Measurements from ENCODE around the gene SERTAD2.

SERTAD2 gene, protein sequence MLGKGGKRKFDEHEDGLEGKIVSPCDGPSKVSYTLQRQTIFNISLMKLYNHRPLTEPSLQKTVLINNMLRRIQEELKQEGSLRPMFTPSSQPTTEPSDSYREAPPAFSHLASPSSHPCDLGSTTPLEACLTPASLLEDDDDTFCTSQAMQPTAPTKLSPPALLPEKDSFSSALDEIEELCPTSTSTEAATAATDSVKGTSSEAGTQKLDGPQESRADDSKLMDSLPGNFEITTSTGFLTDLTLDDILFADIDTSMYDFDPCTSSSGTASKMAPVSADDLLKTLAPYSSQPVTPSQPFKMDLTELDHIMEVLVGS

DNA sequence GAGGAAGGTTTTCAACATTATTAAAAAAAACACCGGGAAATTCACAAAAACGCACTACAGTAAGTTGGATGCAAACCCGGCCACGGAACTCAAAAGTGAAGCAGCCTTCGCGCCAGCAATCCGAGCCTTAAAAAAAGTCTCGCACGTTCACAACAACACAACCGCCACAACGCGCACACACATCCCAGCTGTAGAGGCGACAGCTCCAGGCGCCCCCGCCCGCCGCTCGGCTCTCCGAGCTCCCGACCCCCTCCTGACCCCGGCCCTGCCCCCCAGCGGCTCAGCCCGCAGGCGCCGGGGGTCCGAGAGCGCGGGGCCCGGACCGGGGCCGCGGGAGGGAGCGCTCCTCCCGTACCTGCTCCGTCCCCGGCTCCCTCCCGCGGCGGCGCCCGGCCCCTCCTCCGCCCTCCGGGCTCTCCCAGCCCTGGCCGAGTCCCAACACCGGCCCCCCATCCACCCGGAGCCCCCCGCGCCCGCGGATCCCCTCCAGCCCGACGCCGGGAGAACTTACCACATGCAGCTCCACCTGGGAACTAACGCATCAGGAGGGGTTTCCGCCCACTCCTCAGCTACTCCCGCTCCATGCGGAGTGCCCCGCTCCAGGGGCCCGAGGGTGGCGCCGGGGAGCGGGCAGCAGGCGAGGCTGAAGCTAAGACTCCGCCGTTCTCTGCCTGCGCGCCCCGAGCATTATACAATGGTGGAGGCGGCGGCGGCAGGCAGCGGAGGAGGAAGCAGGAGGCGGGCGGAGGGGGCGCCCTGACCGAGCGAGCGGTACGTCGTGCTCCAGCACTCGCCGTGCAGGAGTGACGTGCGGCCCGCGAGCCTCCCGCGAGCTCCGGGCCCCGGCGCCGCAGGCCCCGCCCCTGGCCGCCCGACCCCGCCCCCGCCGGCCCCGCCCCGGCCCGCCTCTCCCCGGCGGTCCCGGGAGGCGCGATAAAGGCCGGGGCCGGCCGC, at the start of gene SERTAD2:
SERTAD2 (minus strand) TSS at position 805 of the 954 bp plus-strand sequence. CDS start 17,042 bp downstream, outside the sequence.
- peak; percentile 52 for DNase-seq

DNA sequence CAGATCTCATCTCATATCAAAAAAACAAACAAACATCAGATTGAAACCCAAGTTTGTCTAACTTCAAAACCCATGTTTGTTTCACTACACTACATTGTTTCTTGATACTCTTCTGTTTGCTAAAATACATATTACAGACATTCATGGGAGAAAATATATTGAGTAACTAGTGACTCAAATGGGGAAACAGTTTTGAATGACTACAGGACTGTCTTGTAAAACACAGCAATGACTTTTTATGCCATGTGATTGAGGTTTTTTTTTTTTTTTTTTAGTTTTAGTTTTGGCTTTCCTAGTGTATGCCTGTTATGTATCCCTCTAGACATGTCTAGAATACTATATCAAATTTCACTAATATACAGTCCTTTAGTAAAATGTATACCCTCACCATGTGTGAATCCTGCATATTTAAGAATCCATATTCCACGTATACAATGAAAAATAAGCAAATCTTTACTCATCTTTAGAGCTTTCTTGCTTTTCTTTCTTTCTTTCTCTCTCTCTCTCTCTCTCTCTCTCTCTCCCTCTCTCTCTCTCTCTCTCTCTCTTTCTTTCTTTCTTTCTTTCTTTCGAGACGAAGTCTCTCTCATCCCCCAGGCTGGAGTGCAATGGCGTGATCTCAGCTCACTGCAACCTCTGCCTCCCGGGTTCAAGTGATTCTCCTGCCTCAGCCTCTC, 46.6 kb upstream of the SERTAD2 start:
- no peak for DNase-seq

DNA sequence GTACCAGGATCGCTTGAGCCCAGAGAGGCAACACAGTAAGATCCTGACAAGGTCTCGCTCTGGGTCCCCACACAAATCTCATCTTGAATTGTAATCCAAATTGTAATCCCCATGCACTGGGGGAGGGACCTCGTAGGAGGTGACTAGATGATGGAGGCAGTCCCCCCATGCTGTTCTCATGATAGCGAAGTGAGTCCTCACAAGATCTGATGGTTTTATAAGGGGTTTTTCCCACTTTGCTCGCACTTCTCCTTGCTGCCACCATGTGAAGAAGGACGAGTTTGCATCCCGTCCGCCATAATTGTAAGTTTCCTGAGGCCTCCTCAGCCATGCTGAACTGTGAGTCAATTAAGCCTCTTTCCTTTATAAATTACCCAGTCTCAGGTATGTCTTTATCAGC, 46.0 kb upstream of the SERTAD2 start:
- DNase-seq: no peak

DNA sequence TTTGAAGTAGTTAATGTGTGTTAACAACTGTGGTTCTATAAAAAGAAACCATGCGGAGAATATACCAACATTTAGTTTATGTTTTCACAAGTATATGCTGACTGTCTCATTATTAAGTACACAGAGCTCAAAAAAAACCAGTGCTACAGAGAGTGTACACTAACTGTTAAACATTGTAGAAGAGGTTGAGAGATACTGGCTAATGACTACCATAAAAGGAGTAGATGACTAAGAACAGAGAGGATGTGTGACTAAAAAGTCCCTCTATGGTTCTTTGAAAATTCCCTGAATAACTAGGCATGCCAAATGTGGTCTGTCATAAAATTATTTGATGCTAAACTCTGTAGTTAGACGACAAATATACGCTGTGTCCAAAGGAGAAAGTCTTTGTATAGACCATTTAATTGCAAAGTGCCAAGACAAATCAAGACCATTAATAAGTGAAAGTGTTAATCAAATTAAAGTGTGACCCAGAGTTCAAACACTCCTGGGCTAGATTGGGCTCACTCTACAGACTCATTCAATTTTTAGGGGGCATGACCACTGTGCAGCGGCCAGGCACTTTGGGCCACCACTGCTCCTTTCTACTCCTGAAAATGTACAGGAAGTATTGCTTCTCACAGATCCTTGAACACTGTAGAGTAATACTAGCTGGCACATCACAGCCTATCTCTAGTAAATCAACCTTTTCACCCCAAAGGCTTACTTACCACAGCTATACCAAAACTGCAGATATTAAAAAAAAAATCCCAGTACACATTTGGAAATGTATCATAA, 45.1 kb upstream of the SERTAD2 start:
- no peak for DNase-seq

DNA sequence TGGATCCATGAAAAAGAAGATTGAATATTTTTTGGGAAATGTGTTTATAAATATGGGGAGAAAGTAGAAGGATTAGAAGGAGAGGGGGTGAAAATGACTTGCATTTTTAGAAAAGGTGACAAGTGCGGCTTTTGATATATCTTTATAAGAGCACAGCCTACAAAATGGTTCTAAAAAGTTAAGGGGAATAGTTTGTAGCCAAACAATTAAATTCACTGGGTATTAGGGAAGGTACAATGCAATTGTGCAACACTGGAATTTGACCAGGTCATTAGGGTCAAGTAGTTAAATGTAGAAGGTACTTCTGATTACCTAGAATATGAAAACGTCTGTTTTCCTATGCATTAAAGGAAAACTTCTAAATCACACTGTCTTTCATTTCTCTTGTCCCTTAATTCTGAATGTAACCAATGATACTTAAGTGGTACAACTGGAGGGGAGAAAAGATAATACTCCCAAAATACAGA, 44.5 kb upstream of the SERTAD2 start:
- DNase-seq: no peak

DNA sequence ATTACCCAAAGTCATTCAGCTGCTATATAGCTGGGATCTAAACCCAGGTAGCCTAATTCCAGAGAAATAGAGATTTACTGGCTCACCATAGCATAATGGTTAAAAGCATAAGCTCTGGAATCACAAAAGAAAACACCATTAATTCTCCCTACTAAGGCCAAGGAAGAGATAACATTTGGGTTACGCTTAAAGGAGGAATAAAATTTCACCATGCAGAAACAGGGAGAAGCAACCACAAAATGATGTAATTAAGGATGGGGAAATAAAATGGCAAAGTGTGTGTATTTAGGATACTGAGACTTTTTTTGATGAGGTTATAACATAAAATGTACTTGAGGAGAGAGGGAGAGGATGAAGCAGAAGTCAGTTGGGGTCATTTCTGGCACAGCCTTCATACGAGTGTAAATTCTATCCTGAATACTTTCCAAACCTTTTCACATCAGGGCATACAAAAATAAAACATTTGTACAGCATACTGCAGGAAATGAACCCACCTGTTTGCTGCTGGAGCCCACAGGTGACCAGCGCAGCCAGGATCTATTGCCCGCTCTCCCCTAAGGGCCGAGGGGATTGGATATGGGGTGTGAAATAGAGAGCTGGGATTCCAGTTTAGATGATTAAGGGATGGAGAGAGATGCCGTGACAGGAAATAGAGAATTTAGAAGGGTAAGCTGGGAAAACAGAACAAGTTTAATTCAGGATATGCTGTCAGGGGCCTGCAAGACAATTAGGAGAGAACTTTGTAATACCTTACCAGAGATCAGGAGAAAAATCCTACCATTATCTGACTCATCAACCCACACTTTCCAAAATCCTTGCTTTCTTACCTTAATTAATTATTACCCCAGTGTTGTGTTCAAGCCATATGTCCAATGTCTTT, 43.8 kb upstream of the SERTAD2 start:
- DNase-seq: no peak

DNA sequence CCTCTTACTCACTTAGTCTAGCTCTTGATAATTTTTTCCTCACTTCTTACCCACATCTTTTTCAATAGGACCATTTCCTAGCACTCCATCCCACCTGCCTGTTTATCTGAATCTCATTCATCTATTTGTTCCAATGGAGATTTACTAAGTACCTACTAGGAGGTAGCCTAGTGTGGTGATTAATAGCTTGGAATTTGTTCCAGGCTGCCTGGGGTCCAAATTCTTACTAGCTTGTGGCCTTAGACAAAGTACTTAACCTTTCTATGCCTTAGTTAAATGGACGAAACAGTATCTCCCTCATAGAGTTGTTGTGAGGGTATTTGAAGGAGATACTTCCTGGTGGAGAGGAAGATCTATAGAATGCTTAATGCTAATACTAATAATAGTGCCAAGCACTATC, 42.9 kb upstream of the SERTAD2 start:
- no peak for DNase-seq

DNA sequence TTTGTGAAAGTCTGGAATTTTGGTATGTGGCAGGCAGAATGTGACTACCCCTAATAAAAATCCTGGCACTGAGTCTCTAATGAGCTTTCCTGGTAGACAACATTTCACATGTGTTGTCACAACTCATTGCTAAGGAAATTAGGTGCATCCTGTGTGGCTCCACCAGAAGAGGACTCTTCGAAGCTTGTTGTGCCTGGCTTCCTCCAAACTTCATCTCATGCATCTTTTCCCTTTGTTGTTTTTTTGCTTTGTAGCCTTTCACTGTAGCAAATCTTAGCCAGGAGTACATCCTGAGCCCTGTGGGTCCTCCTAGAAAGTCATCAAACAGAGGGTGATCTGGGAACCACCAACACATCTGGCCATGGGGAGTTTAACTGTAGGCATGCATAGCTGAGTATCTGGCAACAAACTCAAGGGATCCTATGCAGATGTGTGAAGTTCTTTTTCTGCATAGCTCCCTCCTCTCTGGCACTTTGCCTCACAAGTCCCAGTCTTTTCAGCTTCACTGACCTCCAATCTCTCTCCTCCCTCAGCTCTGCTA, 42.1 kb upstream of the SERTAD2 start:
- no peak for DNase-seq

DNA sequence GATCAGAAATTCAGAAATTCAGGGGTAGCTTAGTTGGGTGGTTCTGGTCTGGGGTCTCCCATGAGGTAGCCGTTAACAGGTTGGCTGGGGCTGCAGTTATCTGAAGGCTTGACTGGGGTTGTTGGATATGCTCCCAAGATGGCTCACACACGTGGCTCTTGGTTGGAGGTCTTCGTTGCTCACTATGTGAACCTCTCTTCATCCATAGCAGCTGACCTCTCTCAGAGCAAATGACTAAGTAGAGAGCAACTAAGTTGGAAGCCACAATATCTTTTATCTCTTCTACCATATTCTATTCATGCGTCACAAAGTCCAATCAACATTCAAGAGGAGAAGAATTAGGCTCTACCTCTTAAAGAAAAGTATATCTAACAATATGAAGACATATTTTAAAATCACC, 38.7 kb upstream of the SERTAD2 start:
- no peak for DNase-seq

DNA sequence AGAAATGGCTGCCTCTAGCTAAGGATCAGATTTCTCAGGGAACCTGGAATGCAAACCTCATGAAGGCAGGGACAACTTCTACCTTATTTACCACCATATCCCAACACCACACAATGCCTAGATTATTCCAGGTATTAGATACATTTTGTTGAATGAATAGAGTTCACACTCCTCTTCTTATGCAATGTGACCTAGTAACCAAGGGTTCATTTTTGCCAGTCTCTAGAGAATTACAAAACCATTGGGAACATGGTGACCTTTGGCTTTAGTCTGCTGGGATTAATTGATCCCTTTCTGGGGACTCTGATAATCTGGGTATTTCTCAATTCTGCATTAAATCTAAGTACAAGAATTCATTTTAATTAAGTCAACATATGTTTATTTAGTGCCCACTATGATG, 35.2 kb upstream of the SERTAD2 start:
- no peak for DNase-seq

DNA sequence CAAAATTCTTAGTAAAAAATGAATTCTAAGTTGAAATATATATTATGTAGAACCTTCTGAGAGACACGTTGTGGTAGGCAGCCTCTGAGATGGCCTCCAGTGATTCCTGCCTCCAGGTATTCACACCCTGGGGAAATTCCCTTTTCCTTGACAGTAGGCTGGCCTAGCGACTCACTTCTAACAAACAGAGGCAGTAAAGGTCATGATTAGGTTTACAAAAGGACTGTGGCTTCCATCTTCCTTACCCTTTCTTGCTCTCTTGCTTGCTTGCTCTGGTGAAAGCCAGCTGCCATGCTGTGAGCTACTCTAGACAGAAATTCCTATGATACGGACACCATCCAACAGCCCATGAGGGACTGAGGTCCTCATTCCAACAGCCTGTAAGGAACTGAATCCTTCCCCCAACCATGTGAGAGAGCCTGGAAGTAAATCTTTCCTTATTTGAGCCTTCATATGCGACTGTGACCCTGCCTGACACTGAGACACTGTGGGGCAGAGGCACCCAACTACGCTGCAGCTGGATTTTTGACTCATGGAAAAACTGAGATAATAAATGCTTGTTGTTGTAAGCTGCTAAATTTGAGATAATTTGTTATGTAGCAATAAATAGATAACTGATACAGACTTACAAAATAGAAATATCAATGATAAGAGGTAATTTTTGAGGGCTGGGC, 32.7 kb upstream of the SERTAD2 start:
- no peak for DNase-seq

DNA sequence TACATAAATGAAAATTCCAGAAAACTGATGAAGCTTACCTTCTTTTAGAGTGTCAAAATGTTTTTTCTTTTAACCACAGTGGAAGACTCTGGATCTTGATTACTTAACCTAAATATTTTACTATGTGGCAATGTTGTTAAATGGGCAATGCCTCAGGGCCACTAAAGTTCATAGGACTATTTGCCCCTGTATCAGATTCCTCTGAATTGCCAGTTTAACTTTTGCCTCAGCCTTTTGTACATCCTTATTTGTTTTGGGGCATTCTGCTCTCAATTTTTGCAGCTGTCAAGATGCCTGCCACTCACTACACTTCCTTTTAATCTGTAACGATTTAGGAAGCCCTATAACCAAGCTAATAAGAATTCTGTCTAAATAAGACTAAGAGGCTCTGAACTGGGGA, 31.7 kb upstream of the SERTAD2 start:
- DNase-seq: no peak

DNA sequence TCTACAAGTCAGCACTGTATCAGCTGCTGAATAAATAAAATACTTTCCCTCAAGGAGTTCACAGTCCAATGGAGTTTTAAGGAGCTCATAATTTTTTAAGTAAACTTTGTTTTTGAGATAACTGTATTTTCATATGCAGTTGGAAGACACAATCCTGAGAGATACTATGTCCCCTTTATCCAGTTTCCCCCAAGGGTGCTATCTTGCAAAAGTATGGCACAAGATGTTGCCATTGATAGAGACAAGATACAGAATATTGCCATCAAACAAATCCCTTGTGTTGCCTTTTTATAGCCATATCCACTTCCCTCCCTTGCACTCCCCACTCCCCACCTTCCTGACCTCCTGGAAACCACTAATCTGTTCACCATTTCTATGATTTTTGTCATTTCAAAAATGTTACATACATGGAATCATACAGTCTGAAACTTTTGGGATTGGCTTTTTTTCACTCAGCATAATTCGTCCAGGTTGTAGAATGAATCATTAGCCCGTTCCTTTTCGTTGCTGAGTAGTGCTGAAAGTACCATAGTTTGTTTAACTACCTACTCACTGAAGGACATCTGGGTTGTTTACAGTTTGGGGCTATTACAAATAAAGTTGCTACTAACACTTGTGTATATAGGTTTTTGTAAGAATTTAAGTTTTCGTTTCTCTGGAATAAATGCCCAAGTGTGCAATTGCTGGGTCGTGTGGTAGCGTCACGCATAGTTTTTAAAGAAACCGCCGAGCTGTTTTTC, 30.2 kb upstream of the SERTAD2 start:
- no peak for DNase-seq

DNA sequence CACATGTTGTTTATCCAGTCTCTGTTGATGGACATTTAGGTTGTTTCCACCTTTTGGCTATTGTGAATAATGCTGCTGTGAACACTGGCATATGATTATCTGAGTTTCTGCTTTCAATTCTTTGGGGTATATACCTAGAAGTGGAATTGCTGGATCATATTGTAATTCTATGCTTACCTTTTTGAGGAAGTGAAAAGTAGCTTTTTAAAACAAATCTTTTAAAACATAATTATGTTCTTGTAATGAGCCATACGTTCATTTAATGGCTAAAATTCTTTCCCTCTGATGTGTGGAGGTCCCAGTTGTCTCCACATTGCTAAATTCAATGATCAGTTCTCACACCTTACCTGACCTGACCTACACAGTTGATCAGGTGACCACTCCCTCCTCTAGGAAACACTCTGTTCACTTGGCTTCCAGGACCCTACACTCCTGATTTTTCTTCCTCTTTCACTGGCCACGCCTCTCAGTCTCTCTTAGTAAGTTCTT, 27.8 kb upstream of the SERTAD2 start:
- no peak for DNase-seq

DNA sequence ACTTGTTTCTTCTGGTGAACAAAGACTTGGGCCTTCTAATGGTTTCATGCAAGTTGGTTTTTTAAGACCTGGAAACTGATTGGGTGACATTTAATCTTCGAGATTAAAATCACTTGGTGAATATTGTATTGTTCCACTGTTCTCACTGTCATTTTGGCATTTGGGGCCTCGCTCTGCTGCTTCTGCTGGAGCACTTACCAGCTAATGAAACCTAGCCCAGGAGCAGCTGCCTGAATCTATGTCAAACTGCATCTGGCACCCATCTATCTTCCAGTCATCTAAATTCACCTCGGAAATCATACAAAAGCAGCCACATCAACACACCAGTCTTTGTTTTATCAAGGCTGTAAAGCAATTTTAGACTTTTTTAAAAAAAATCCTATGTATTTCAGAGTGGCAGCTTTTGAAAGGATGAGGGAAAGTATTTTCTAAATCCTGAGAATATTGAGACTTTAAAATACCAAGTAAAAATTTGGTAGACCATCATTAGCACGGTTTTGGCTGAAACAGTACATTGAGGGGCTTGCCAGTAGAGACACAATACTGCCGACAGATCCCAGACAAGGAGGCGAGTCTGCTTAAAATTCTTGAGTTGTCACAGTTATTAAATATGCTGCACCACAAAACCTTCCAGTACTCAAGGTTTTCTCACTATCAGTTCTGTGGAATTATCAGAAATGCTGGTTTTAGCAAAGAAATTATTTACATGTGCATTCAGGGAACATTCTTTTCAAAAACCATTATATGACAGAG, 26.1 kb upstream of the SERTAD2 start:
- DNase-seq: no peak

DNA sequence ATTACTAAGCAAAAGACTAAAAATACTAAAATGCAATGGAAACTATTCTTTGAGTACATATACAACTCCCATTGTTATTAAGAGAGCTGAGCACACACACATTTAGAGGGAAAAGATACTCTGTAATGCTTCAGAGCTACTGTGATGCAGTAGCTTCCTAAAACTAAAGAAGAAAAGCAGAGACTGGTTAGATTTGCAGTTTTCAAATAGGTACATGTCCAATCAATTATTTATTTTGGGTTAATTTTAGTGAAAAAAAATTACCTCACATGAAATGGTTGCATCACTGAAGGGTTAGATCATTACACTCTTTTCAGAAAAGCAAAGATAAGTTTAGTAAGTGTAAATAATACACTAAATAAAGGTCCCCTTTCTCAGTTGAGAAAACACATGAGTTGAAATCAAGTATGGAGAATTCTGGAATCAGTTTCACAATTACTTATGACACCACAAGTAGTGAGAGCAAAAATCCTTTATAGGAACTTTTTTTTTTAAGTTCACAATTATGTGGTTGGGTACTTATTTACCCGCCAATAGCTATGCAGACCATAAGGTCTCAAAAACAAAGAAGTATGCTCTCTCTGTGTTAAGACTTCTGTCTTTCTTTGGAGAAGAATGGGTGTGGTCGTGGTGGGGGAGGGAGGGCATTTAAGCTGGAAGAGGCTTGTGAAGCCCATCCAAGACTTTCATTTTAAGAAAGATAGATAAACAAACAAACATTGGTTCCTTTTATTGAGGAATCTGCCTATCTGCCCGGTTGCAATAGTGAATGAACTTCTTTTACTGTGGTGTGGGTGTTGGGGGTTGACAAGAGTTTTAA, 25.3 kb upstream of the SERTAD2 start:
- no peak for DNase-seq

DNA sequence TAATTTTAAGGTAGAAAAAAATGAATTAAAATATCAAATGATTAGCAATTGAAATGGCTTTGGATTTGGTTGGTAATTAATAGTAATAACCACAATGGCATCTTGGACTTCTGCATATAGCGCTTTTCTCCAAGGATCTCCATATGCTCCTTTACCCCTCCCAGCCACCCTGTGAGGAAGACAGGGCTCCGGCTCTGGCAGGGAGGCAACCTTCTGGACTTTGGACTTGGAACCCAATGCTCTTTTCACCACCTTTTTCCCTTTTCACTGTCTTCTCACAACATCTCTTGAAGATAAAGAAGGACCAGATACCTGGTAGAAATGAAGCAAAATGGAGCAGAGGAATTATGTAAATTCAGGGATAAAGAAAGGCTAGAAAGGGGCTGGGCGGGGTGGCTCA, 23.8 kb upstream of the SERTAD2 start:
- DNase-seq: no peak

DNA sequence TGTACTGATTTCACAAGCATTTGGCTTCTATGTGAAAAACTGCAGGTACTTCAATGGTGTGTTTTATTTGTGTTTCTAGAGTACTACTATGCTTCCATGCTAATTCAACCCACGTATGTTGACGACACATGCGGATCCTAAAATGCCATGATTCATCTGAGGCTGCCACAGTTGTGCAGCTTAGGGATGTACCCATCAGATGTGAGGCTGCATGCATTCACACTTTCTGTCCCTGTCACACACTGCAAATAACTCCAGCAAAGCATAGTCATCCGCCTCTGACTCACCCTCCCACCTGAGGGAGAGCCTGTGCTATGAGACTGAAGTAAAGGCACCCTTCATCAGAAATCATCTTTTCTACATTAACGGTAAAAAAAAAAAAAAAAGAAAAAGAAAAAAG, 22.1 kb upstream of the SERTAD2 start:
- DNase-seq: no peak
